Endothelial cell of umbilical vein (primary cell): ENCODE data around the gene TRAPPC3L. TPM values are rescaled to one million over a fixed set of nuclear protein-coding genes. Genes with fewer than 3 reads are reported as not detected.

Experiments
- BruUV-seq: library from RNA; stranded (reverse); fragments of 400-500 nt; replicated peaks from 2 replicates; lab custom pipeline; 2021; lab: Mats Ljungman, UMichigan
- CTCF ChIA-PET: fragments of 300-600, 350-600 bp; sonication (Branson Sonifier 250); formaldehyde crosslinking; loops from one replicate; lab custom pipeline; 2021; ENCODE audit warnings: antibody characterized with exemption, inconsistent platforms; lab: Charles Lee
- POLR2A ChIA-PET: fragments of 300-600, 350-600 bp; sonication (Branson Sonifier 250); formaldehyde crosslinking; loops from one replicate; lab custom pipeline; 2021; ENCODE audit warnings: antibody characterized with exemption, inconsistent platforms; lab: Charles Lee
- DNase-seq: peaks from one replicate; pipeline ENCODE4 v3.0.0-alpha.2; 2011; ENCODE audit warnings: low read depth, low spot score
- FAIRE-seq: peaks from 2 replicates; lab custom pipeline; 2011; peaks lifted over from hg19 to GRCh38; lab: Jason Lieb, UNC
- H2AFZ ChIP-seq: 2 replicates; pipeline ENCODE4 v1.6.0; 2012; ENCODE audit warnings: low read depth, low read length, control low read depth, inconsistent platforms
- H3K27ac ChIP-seq: 2 replicates; pipeline ENCODE4 v1.5.1; 2011; ENCODE audit warnings: low read depth, mild to moderate bottlenecking, control low read depth, low read length, moderate library complexity; ENCODE audit not compliant: insufficient read depth
- H3K27me3 ChIP-seq, 2 experiments: 2 replicates each; pipeline versions ENCODE4 v1.6.0 to v1.6.1; 2011; ENCODE audit warnings: low read length in 2 of 2, mixed read lengths in 1 of 2; ENCODE audit not compliant: control insufficient read depth in 2 of 2, insufficient read depth in 2 of 2
- H3K36me3 ChIP-seq, 2 experiments: 2 replicates in 1 of 2; 3 replicates in 1 of 2; pipeline ENCODE4 v1.5.1; 2011; ENCODE audit warnings: low read length in 2 of 2, mild to moderate bottlenecking in 1 of 2, moderate library complexity in 1 of 2; ENCODE audit not compliant: control insufficient read depth in 2 of 2, insufficient read depth in 2 of 2; ENCODE audit errors: extremely low read depth in 1 of 2
- H3K4me1 ChIP-seq: 3 replicates; pipeline ENCODE4 v1.5.1; 2011; ENCODE audit warnings: mild to moderate bottlenecking, low read length; ENCODE audit not compliant: control insufficient read depth, insufficient read depth; ENCODE audit errors: extremely low read depth
- H3K4me2 ChIP-seq: 2 replicates; pipeline ENCODE4 v1.6.1; 2011; ENCODE audit warnings: low read length, control low read depth, mixed read lengths; ENCODE audit not compliant: insufficient read depth
- H3K4me3 ChIP-seq, 3 experiments: fragments of 200-600 bp in 1 of 3; sonication (generic), shearing (Covaris generic) in 1 of 3; replicated peaks in 1 of 3; 2 replicates each; pipeline ENCODE4 v1.5.1; 2011 to 2016; ENCODE audit warnings: control low read depth in 3 of 3, low read length in 3 of 3, mild to moderate bottlenecking in 2 of 3, inconsistent platforms in 1 of 3, low read depth in 1 of 3, moderate library complexity in 1 of 3; ENCODE audit not compliant: insufficient read depth in 1 of 3
- H3K79me2 ChIP-seq: 2 replicates; pipeline ENCODE4 v1.6.0; 2012; ENCODE audit warnings: low read length, inconsistent platforms; ENCODE audit not compliant: control insufficient read depth, insufficient read depth
- H3K9ac ChIP-seq: replicated peaks from 2 replicates; pipeline ENCODE3; 2011; ENCODE audit warnings: low read length, control low read depth; ENCODE audit not compliant: insufficient read depth; ENCODE audit errors: extremely low read depth
- H3K9me1 ChIP-seq: replicated peaks from 3 replicates; pipeline ENCODE4 v1.6.0; 2011; ENCODE audit warnings: mild to moderate bottlenecking, low read length; ENCODE audit not compliant: control insufficient read depth, insufficient read depth; ENCODE audit errors: extremely low read depth
- H3K9me3 ChIP-seq: replicated peaks from 2 replicates; pipeline ENCODE4 v1.5.1; 2012; ENCODE audit warnings: low read length, inconsistent platforms; ENCODE audit not compliant: control insufficient read depth, insufficient read depth
- H4K20me1 ChIP-seq: replicated peaks from 2 replicates; pipeline ENCODE3; 2011; ENCODE audit warnings: mild to moderate bottlenecking, low read length; ENCODE audit not compliant: control insufficient read depth, insufficient read depth; ENCODE audit errors: extremely low read depth
- CTCF ChIP-seq, 2 donors: IDR thresholded peaks; 1 replicate in 1 of 2; 2 replicates in 1 of 2; pipeline ENCODE4 v1.5.1; 2011; ENCODE audit warnings: low read length in 2 of 2, mild to moderate bottlenecking in 2 of 2, moderate library complexity in 2 of 2, control low read depth in 1 of 2, inconsistent platforms in 1 of 2, low read depth in 1 of 2; ENCODE audit not compliant: insufficient read depth in 1 of 2; ENCODE audit errors: extremely low read depth in 1 of 2
- EZH2 ChIP-seq: IDR thresholded peaks from 2 replicates; pipeline ENCODE4 v1.6.1; 2012; ENCODE audit warnings: borderline replicate concordance, low read depth, mild to moderate bottlenecking, moderate library complexity, low read length, inconsistent platforms; ENCODE audit not compliant: severe bottlenecking
- FOS ChIP-seq: IDR thresholded peaks from 2 replicates; pipeline ENCODE4 v1.6.1; 2011; ENCODE audit warnings: mild to moderate bottlenecking, low read length, moderate library complexity, borderline replicate concordance; ENCODE audit not compliant: insufficient read depth
- GATA2 ChIP-seq: IDR thresholded peaks from 2 replicates; pipeline ENCODE4 v1.7.0; 2011; ENCODE audit warnings: low read depth, mild to moderate bottlenecking, moderate library complexity, mixed read lengths, low read length; ENCODE audit not compliant: insufficient read length, insufficient read depth
- JUN ChIP-seq: IDR thresholded peaks from 2 replicates; pipeline ENCODE4 v1.6.1; 2011; ENCODE audit warnings: borderline replicate concordance, low read depth; ENCODE audit not compliant: insufficient read length, insufficient read depth
- MAX ChIP-seq: IDR thresholded peaks from 2 replicates; pipeline ENCODE4 v1.6.1; 2011; ENCODE audit not compliant: insufficient read depth, insufficient read length
- MYC ChIP-seq: IDR thresholded peaks from one replicate; pipeline ENCODE4 v1.6.1; 2011; ENCODE audit warnings: mild to moderate bottlenecking, low read depth, low read length
- POLR2A ChIP-seq: IDR thresholded peaks from 2 replicates; pipeline ENCODE4 v1.6.1; 2012; ENCODE audit warnings: low read depth, mild to moderate bottlenecking, control low read depth, low read length
- POLR2AphosphoS5 ChIP-seq: IDR thresholded peaks from 2 replicates; pipeline ENCODE4 v1.6.1; 2012; ENCODE audit warnings: low read depth, mild to moderate bottlenecking, control low read depth, low read length, moderate library complexity; ENCODE audit not compliant: insufficient read depth
- dilution Hi-C: fragments of 300-500 bp; cut with MboI; formaldehyde crosslinking; loops from one replicate; pipeline ENCODE4 v1.15.0; 2019; ENCODE audit warnings: low sequenced_read_pairs; ENCODE audit not compliant: extremely low pct_ligation_motif_present
- intact Hi-C: fragments of 100-400 bp; cut with micrococcal nuclease; formaldehyde crosslinking; loops from one replicate; pipeline ENCODE4 v1.10.0; 2022
- polyA plus RNA-seq, 4 experiments: library from polyadenylated mRNA; depleted of rRNA in 3 of 4; stranded (reverse) in 3 of 4; unstranded in 1 of 4; fragments of >200 nt; gene quantifications; 2 replicates each; pipeline versions ENCODE4 v1.2.1 to v1.2.3, GENCODE V29; 2011 to 2012; ENCODE audit warnings: missing spikeins in 1 of 4
- total RNA-seq: library from RNA; stranded (reverse); gene quantifications from 2 replicates; pipeline ENCODE4 v1.2.3, GENCODE V29; 2021

Gene TRAPPC3L
- total and polyA plus RNA-seq, 2 donors (not counting 3 experiments of a cell fraction or from before 2014, with no cell fraction given) = 0.38 TPM; not detected in 1

DNA sequence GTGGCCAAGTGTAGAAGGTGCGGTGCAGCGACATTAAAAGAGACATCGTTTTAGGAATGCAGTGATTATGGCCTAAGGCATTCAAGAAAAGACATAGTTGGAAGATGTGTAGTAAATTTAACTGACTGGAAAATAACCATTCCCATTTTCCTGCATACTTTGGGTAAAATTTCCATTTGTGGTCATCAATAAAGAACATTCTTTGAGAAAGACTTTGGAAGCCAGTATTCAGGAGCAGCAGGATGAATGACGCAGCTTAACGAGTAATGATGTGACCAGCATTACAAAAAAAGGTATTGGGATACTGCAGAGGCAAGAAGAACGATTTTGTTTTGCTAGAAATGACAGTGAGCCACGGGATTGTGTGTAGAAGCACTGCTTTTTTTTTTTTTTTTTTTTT, 18.8 kb upstream of the TRAPPC3L start:
- FAIRE-seq (no peak), DNase-seq (no peak)
- H3K4me2 ChIP-seq = no peak overlapping the region
- no peaks in the 10 kb centered on the region for H3K9me1 ChIP-seq
- no peak overlapping the region for H3K9ac ChIP-seq
- H3K4me1 ChIP-seq = peaks cover 12% of the 10 kb centered on the region
- no peaks in the 10 kb centered on the region for H4K20me1 ChIP-seq
- intact Hi-C loops = loop anchor here (5.0 kb wide), 1 partner anchor 283 kb away; no protein-coding TSS in a partner anchor
- CTCF ChIA-PET = interaction anchor here (0.7 to 4.3 kb wide), 8 partner anchors 11 to 347 kb away, joined by 3 to 34 read pairs (median 15); partner anchors contain the start of genes CALHM4 and CALHM5
- TF ChIP-seq CTCF (IDR thresholded peaks at IDR 0.05; ENCODE audit: extremely low read depth in 1 of 2, insufficient read depth in 1 of 2, low read depth in 1 of 2, low read length in 2 of 2) (no peak), EZH2 (no peak), GATA2 (no peak), JUN (no peak), FOS (no peak), POLR2A (no peak), POLR2AphosphoS5 (no peak), MYC (no peak), MAX (no peak)
- no peaks in the 10 kb centered on the region for H3K27me3 ChIP-seq
- POLR2A ChIA-PET = interaction anchor here (0.6 kb wide), 1 partner anchor 149 kb away, joined by 5 read pairs; no protein-coding TSS in a partner anchor
- no peaks in the 10 kb centered on the region for H3K36me3 ChIP-seq
- H3K79me2 ChIP-seq = no peaks in the 10 kb centered on the region
- H2AFZ ChIP-seq = no peak overlapping the region
- BruUV-seq = no TSS peak
- H3K9me3 ChIP-seq = no peaks in the 10 kb centered on the region
- dilution Hi-C loops = no loop called here
- H3K27ac ChIP-seq = no peak overlapping the region
- H3K4me3 ChIP-seq = no peak overlapping the region
